Naive thymus-derived CD4-positive, alpha-beta T cell (primary cell): ENCODE measurements around the gene MRPS12. TPM values are rescaled to one million over a fixed set of nuclear protein-coding genes. Genes with fewer than 3 reads are reported as not detected.

Experiments used
- ATAC-seq: fragments of 150-1000 bp; cut with Tn5 transposase; 2 replicates; pipeline ENCODE4 v1.10.0; 2021; ENCODE audit warnings: mild to moderate bottlenecking, moderate library complexity
- CTCF ChIA-PET: fragments of 350-600 bp; sonication (Branson Sonifier 250); formaldehyde crosslinking; loops from one replicate; lab custom pipeline; 2021; ENCODE audit warnings: antibody characterized with exemption; lab: Charles Lee
- POLR2A ChIA-PET: fragments of 350-600 bp; sonication (Branson Sonifier 250); formaldehyde crosslinking; loops from one replicate; lab custom pipeline; 2021; ENCODE audit warnings: antibody characterized with exemption, inconsistent platforms; lab: Charles Lee
- DNase-seq, 9 donors: peaks; one replicate each; pipeline versions ENCODE4 v3.0.0 to v3.0.0-alpha.2; 2020 to 2022; ENCODE audit warnings: mixed read lengths in 1 of 9
- H3K27ac ChIP-seq: one replicate; pipeline ENCODE4 v1.7.0; 2013; ENCODE audit warnings: mild to moderate bottlenecking, low read depth, low read length, moderate library complexity
- H3K27me3 ChIP-seq, 2 donors: one replicate each; pipeline ENCODE4 v1.7.0; 2013; ENCODE audit warnings: low read length in 2 of 2, mild to moderate bottlenecking in 2 of 2, moderate library complexity in 2 of 2; ENCODE audit not compliant: control insufficient read depth in 2 of 2, insufficient read depth in 2 of 2
- H3K36me3 ChIP-seq, 3 experiments: 1 replicate in 2 of 3; 2 replicates in 1 of 3; pipeline ENCODE4 v1.7.0; 2013; ENCODE audit warnings: low read length in 3 of 3, mild to moderate bottlenecking in 3 of 3, moderate library complexity in 1 of 3; ENCODE audit not compliant: insufficient read depth in 3 of 3, control insufficient read depth in 2 of 3
- H3K4me1 ChIP-seq, 2 donors: one replicate each; pipeline ENCODE4 v1.7.0; 2013; ENCODE audit warnings: low read length in 2 of 2, mild to moderate bottlenecking in 2 of 2, moderate library complexity in 1 of 2; ENCODE audit not compliant: control insufficient read depth in 2 of 2, insufficient read depth in 2 of 2
- H3K4me3 ChIP-seq: 2 replicates; pipeline ENCODE4 v1.7.0; 2013; ENCODE audit warnings: mild to moderate bottlenecking, low read length
- H3K9me3 ChIP-seq, 3 experiments: 1 replicate in 2 of 3; 2 replicates in 1 of 3; pipeline ENCODE4 v1.7.0; 2013; ENCODE audit warnings: low read length in 3 of 3; ENCODE audit not compliant: control insufficient read depth in 2 of 3
- H3K27ac Mint-ChIP-seq, 9 donors: one replicate each; pipeline ENCODE4 v1.8.0; 2020 to 2022; ENCODE audit warnings: mixed read lengths in 9 of 9, mild to moderate bottlenecking in 8 of 9, moderate library complexity in 5 of 9, inconsistent platforms in 2 of 9
- H3K27me3 Mint-ChIP-seq, 5 donors: one replicate each; pipeline ENCODE4 v1.8.0; 2021 to 2022; ENCODE audit warnings: mixed read lengths in 5 of 5, mild to moderate bottlenecking in 1 of 5
- H3K36me3 Mint-ChIP-seq, 5 donors: one replicate each; pipeline ENCODE4 v1.8.0; 2020 to 2022; ENCODE audit warnings: mixed read lengths in 5 of 5, mild to moderate bottlenecking in 3 of 5, inconsistent platforms in 1 of 5
- H3K4me1 Mint-ChIP-seq, 7 donors: one replicate each; pipeline ENCODE4 v1.8.0; 2020 to 2022; ENCODE audit warnings: mixed read lengths in 7 of 7, mild to moderate bottlenecking in 3 of 7, inconsistent platforms in 1 of 7
- H3K4me3 Mint-ChIP-seq, 10 donors: one replicate each; pipeline ENCODE4 v1.8.0; 2020 to 2022; ENCODE audit warnings: mild to moderate bottlenecking in 10 of 10, mixed read lengths in 10 of 10, moderate library complexity in 6 of 10, inconsistent platforms in 2 of 10
- H3K9me3 Mint-ChIP-seq, 11 donors: one replicate each; pipeline ENCODE4 v1.8.0; 2020 to 2022; ENCODE audit warnings: mixed read lengths in 11 of 11, mild to moderate bottlenecking in 4 of 11, inconsistent platforms in 1 of 11, moderate library complexity in 1 of 11
- intact Hi-C, 2 donors: fragments of 100-400 bp; cut with micrococcal nuclease; formaldehyde crosslinking; loops; one replicate each; pipeline ENCODE4 v1.15.1; 2023
- polyA plus RNA-seq, 2 donors: library from polyadenylated mRNA; unstranded; fragments of 300-500 nt; fragmentation: Illumina TruSeq; gene quantifications; one replicate each; pipeline ENCODE4 v1.2.3, GENCODE V29; 2021
- total RNA-seq, 6 experiments: library from RNA in 5 of 6; stranded (reverse) in 5 of 6; gene quantifications; 1 replicate in 5 of 6; 2 replicates in 1 of 6; pipeline ENCODE4 v1.2.3 and lab custom pipeline; 2021 to 2026

Gene MRPS12
- total and polyA plus RNA-seq, 7 experiments from 2014 or later, result 14.0 to 93.4 (median 23.3) TPM

GRCh38 chr19:38949580-38950367, 19.0 kb downstream of the MRPS12 start:
- Histone ChIP-seq H3K27me3 (no peaks in the 10 kb centered on the region), H3K9me3 (no peaks in the 10 kb centered on the region), H3K36me3 (no peaks in the 10 kb centered on the region), H3K4me3 (peak overlapping the region; percentile 39), H3K27ac (no peak overlapping the region), H3K4me1 (peaks cover 0 to 4% of the 10 kb centered on the region in 2 donors)
- CTCF ChIA-PET, result no interaction called here
- POLR2A ChIA-PET, result no interaction called here
- intact Hi-C loops, result loop anchor here in 1 of 2 donors (5.0 kb wide), 1 partner anchor 217 kb away; no protein-coding TSS in a partner anchor
- Mint-ChIP-seq H3K4me3 (peak overlapping the region; percentile 52 to 82 (median 72)), H3K9me3 (peaks cover 0 to 3% (median 0%) of the 10 kb centered on the region in 11 donors), H3K4me1 (peaks cover 10 to 18% (median 16%) of the 10 kb centered on the region in 7 donors), H3K27me3 (peaks cover 14 to 29% (median 15%) of the 10 kb centered on the region in 5 donors), H3K27ac (peak overlapping the region in 3 of 9 donors; percentile 20 to 64 (median 61)), H3K36me3 (peaks cover 0 to 4% (median 0%) of the 10 kb centered on the region in 5 donors)
- ATAC-seq, result peak; percentile 98
- peak; percentile 49 to 88 (median 70) for DNase-seq

GRCh38 chr19:38951187-38951586, 20.4 kb downstream of the MRPS12 start:
- Mint-ChIP-seq H3K27me3 (peaks cover 14 to 33% (median 20%) of the 10 kb centered on the region in 5 donors), H3K4me1 (peaks cover 10 to 18% (median 16%) of the 10 kb centered on the region in 7 donors), H3K4me3 (peak overlapping the region in 1 of 10 donors; percentile 77), H3K36me3 (peaks cover 0 to 4% (median 0%) of the 10 kb centered on the region in 5 donors), H3K9me3 (peaks cover 0 to 3% (median 0%) of the 10 kb centered on the region in 11 donors), H3K27ac (no peak overlapping the region)
- Histone ChIP-seq H3K27ac (no peak overlapping the region), H3K4me1 (peaks cover 0 to 4% of the 10 kb centered on the region in 2 donors), H3K27me3 (no peaks in the 10 kb centered on the region), H3K36me3 (no peaks in the 10 kb centered on the region), H3K4me3 (no peak overlapping the region), H3K9me3 (no peaks in the 10 kb centered on the region)
- DNase-seq (no peak), ATAC-seq (no peak)
- ChIA-PET POLR2A (interaction anchor here (0.6 kb wide), 1 partner anchor 182 kb away, joined by 5 read pairs; no protein-coding TSS in a partner anchor), CTCF (no interaction called here)
- intact Hi-C loops, result loop anchor here in 1 of 2 donors (5.0 kb wide), 1 partner anchor 219 kb away; no protein-coding TSS in a partner anchor

GRCh38 chr19:38952395-38953165, 21.8 kb downstream of the MRPS12 start:
- intact Hi-C loops, result loop anchor here (1.0 to 5.0 kb wide), 5 partner anchors 22 to 550 kb away; partner anchors contain the start of genes FAM98C (in 1 of the 2), MRPS12 (in 1 of the 2) and SARS2 (in 1 of the 2)
- Mint-ChIP-seq H3K4me3 (peak overlapping the region in 8 of 10 donors; percentile 1 to 69 (median 22)), H3K9me3 (peaks cover 0 to 3% (median 0%) of the 10 kb centered on the region in 11 donors), H3K27ac (peak overlapping the region in 1 of 9 donors; percentile 8), H3K27me3 (peaks cover 14 to 33% (median 20%) of the 10 kb centered on the region in 5 donors), H3K4me1 (peaks cover 10 to 18% (median 16%) of the 10 kb centered on the region in 7 donors), H3K36me3 (peaks cover 0 to 4% (median 0%) of the 10 kb centered on the region in 5 donors)
- Histone ChIP-seq H3K4me1 (peaks cover 0 to 4% of the 10 kb centered on the region in 2 donors), H3K27ac (no peak overlapping the region), H3K27me3 (no peaks in the 10 kb centered on the region), H3K36me3 (no peaks in the 10 kb centered on the region), H3K9me3 (no peaks in the 10 kb centered on the region), H3K4me3 (no peak overlapping the region)
- DNase-seq (peak in 6 of 9 donors; percentile 11 to 49 (median 42)), ATAC-seq (peak; percentile 36)
- CTCF ChIA-PET, result interaction anchor here (1.1 to 1.9 kb wide), 2 partner anchors 9 to 550 kb away, joined by 4 to 7 read pairs; partner anchors contain the start of gene FAM98C
- POLR2A ChIA-PET, result no interaction called here

- Histone ChIP-seq H3K4me3 (no peak overlapping the region), H3K36me3 (no peaks in the 10 kb centered on the region), H3K27me3 (no peaks in the 10 kb centered on the region), H3K4me1 (peaks cover 0 to 4% of the 10 kb centered on the region in 2 donors), H3K27ac (no peak overlapping the region), H3K9me3 (no peaks in the 10 kb centered on the region)
- Mint-ChIP-seq H3K36me3 (peaks cover 0 to 4% (median 0%) of the 10 kb centered on the region in 5 donors), H3K27me3 (peaks cover 14 to 31% (median 20%) of the 10 kb centered on the region in 5 donors), H3K4me1 (peaks cover 10 to 18% (median 16%) of the 10 kb centered on the region in 7 donors), H3K4me3 (no peak overlapping the region), H3K9me3 (peaks cover 0 to 3% (median 0%) of the 10 kb centered on the region in 11 donors), H3K27ac (peak overlapping the region in 2 of 9 donors; percentile 56 to 72)
- DNase-seq, result no peak
- no peak for ATAC-seq
- ChIA-PET POLR2A (no interaction called here), CTCF (interaction anchor here (1.9 kb wide), 1 partner anchor 8 kb away, joined by 7 read pairs; no protein-coding TSS in a partner anchor)
- intact Hi-C loops, result loop anchor here in 1 of 2 donors (5.0 kb wide), 1 partner anchor 221 kb away; no protein-coding TSS in a partner anchor
These were observed 22.9 kb downstream of the MRPS12 start for GRCh38 chr19:38953677-38954076.

- intact Hi-C loops, result no loop called here
These were observed 25.5 kb downstream of the MRPS12 start for GRCh38 chr19:38956264-38956663.

GRCh38 chr19:38958301-38958700, 27.6 kb downstream of the MRPS12 start:
- Mint-ChIP-seq H3K27me3 (peaks cover 6 to 16% (median 11%) of the 10 kb centered on the region in 5 donors), H3K9me3 (no peaks in the 10 kb centered on the region), H3K27ac (no peak overlapping the region), H3K36me3 (no peaks in the 10 kb centered on the region), H3K4me1 (peaks cover 0 to 10% (median 5%) of the 10 kb centered on the region in 7 donors), H3K4me3 (no peak overlapping the region)
- intact Hi-C loops, result no loop called here
- ChIA-PET CTCF (interaction anchor here (0.6 kb wide), 1 partner anchor 36 kb away, joined by 4 read pairs; no protein-coding TSS in a partner anchor), POLR2A (interaction anchor here (0.5 kb wide), 1 partner anchor 601 kb away, joined by 3 read pairs; no protein-coding TSS in a partner anchor)
- H3K36me3 ChIP-seq, result no peaks in the 10 kb centered on the region
- H3K27ac ChIP-seq, result no peak overlapping the region
- DNase-seq (no peak), ATAC-seq (no peak)
- no peaks in the 10 kb centered on the region for H3K9me3 ChIP-seq
- H3K4me3 ChIP-seq, result no peak overlapping the region
- H3K4me1 ChIP-seq, result no peaks in the 10 kb centered on the region
- no peaks in the 10 kb centered on the region for H3K27me3 ChIP-seq

More at GRCh38 chr19:38956264-38956663, 25.5 kb downstream of the MRPS12 start:
- H3K4me3 ChIP-seq, result no peak overlapping the region
- H3K27me3 Mint-ChIP-seq, result peaks cover 12 to 25% (median 15%) of the 10 kb centered on the region in 5 donors
- no peak overlapping the region for H3K27ac Mint-ChIP-seq
- H3K36me3 Mint-ChIP-seq, result peaks cover 0 to 4% (median 0%) of the 10 kb centered on the region in 5 donors
- no peaks in the 10 kb centered on the region for H3K9me3 ChIP-seq
- ATAC-seq, result no peak
- ChIA-PET POLR2A (no interaction called here), CTCF (interaction anchor here (0.6 to 0.7 kb wide), 2 partner anchors 839 to 1061 kb away, joined by 3 read pairs; no protein-coding TSS in a partner anchor)
- no peaks in the 10 kb centered on the region for H3K27me3 ChIP-seq
- no peaks in the 10 kb centered on the region for H3K4me1 ChIP-seq
- no peak for DNase-seq
- H3K9me3 Mint-ChIP-seq, result peaks cover 0 to 3% (median 0%) of the 10 kb centered on the region in 11 donors
- H3K36me3 ChIP-seq, result no peaks in the 10 kb centered on the region
- H3K4me1 Mint-ChIP-seq, result peaks cover 6 to 10% (median 7%) of the 10 kb centered on the region in 7 donors
- no peak overlapping the region for H3K27ac ChIP-seq
- H3K4me3 Mint-ChIP-seq, result no peak overlapping the region
